SU-DHL-6 (cell line): Measurements from ENCODE around the gene LTO1.

Source experiments
- H2AFZ ChIP-seq: fragments of 200-600 bp; sonication (generic); 2 replicates; pipeline ENCODE4 v1.6.1; 2014; ENCODE audit warnings: low read depth, mild to moderate bottlenecking, moderate library complexity, mixed read lengths, antibody characterized with exemption, low read length; ENCODE audit not compliant: severe bottlenecking
- H3F3A ChIP-seq: fragments of 200-600 bp; shearing (Covaris generic); 2 replicates; pipeline ENCODE4 v1.6.0; 2016; ENCODE audit warnings: antibody characterized with exemption, mild to moderate bottlenecking; ENCODE audit not compliant: insufficient read depth
- H3K27ac ChIP-seq: fragments of 200-600 bp; sonication (generic); 2 replicates; pipeline ENCODE4 v1.5.1; 2016; ENCODE audit warnings: low read depth, mild to moderate bottlenecking, low read length, moderate library complexity, mixed read lengths
- H3K27me3 ChIP-seq: fragments of 200-600 bp; sonication (generic), shearing (Covaris generic); 2 replicates; pipeline ENCODE4 v1.6.0; 2014; ENCODE audit warnings: mild to moderate bottlenecking, low read length
- H3K36me3 ChIP-seq: fragments of 200-600 bp; sonication (generic); 2 replicates; pipeline ENCODE4 v1.6.1; 2014; ENCODE audit warnings: mild to moderate bottlenecking, low read length, mixed read lengths
- H3K4me2 ChIP-seq: fragments of 300-600, 200-600 bp; shearing (Covaris generic), sonication (generic); 2 replicates; pipeline ENCODE4 v1.6.0; 2014; ENCODE audit warnings: low read length, low read depth, mild to moderate bottlenecking; ENCODE audit not compliant: poor library complexity, severe bottlenecking
- H3K4me3 ChIP-seq: fragments of 200-600 bp; sonication (generic); 2 replicates; pipeline ENCODE4 v1.5.1; 2014; ENCODE audit warnings: antibody characterized with exemption, low read length, mild to moderate bottlenecking, mixed read lengths; ENCODE audit not compliant: insufficient read depth, poor library complexity, severe bottlenecking
- H3K79me2 ChIP-seq: fragments of 200-600 bp; sonication (generic); 2 replicates; pipeline ENCODE4 v1.6.1; 2014; ENCODE audit warnings: mild to moderate bottlenecking, low read length, moderate library complexity; ENCODE audit not compliant: insufficient read depth
- H3K9ac ChIP-seq: fragments of 200-600 bp; sonication (generic); 2 replicates; pipeline ENCODE4 v1.7.0; 2014; ENCODE audit warnings: mild to moderate bottlenecking, low read length
- H3K9me2 ChIP-seq: fragments of 200-600 bp; sonication (generic); replicated peaks from 2 replicates; pipeline ENCODE4 v1.6.1; 2014; ENCODE audit warnings: low read length; ENCODE audit not compliant: insufficient read depth
- H3K9me3 ChIP-seq: fragments of 200-600 bp; sonication (generic); 2 replicates; pipeline ENCODE4 v1.6.1; 2014; ENCODE audit warnings: low read length, mixed read lengths; ENCODE audit not compliant: insufficient read depth
- H4K20me1 ChIP-seq: fragments of 200-600 bp; sonication (generic); 2 replicates; pipeline ENCODE4 v1.6.1; 2014; ENCODE audit warnings: low read depth, mild to moderate bottlenecking, antibody characterized with exemption, low read length, moderate library complexity, mixed read lengths
- EZH2phosphoT487 ChIP-seq: fragments of 200-600 bp; sonication (generic), shearing (Covaris generic); conservative IDR thresholded peaks from 2 replicates; pipeline ENCODE4 v1.6.1; 2018; ENCODE audit warnings: mild to moderate bottlenecking, antibody characterized with exemption, low read length, moderate library complexity, mixed read lengths
- TF ChIP-seq, protein P1 (sequence below): fragments of 200-600 bp; sonication (generic); IDR thresholded peaks from one replicate; pipeline ENCODE4 v1.5.1; 2017; ENCODE audit warnings: antibody characterized with exemption, mild to moderate bottlenecking, low read length, moderate library complexity; ENCODE audit not compliant: insufficient read depth, poor library complexity, severe bottlenecking

LTO1 gene

DNA sequence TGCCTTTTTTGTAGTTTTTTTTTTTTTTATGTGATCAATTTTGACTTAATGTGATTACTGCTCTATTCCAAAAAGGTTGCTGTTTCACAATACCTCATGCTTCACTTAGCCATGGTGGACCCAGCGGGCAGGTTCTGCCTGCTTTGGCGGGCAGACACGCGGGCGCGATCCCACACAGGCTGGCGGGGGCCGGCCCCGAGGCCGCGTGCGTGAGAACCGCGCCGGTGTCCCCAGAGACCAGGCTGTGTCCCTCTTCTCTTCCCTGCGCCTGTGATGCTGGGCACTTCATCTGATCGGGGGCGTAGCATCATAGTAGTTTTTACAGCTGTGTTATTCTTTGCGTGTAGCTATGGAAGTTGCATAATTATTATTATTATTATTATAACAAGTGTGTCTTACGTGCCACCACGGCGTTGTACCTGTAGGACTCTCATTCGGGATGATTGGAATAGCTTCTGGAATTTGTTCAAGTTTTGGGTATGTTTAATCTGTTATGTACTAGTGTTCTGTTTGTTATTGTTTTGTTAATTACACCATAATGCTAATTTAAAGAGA lies 21.7 kb downstream of the LTO1 start:
- Histone ChIP-seq H3K79me2 (no peaks in the 10 kb centered on the region), H3K9me3 (no peaks in the 10 kb centered on the region), H3K27ac (no peak overlapping the region), H2AFZ (no peak overlapping the region), H3K4me2 (no peak overlapping the region), H3F3A (no peaks in the 10 kb centered on the region), H3K36me3 (no peaks in the 10 kb centered on the region), H3K9me2 (no peaks in the 10 kb centered on the region), H4K20me1 (no peaks in the 10 kb centered on the region), H3K27me3 (no peaks in the 10 kb centered on the region), H3K4me3 (no peak overlapping the region), H3K9ac (no peak overlapping the region)
- TF ChIP-seq EZH2phosphoT487 = no peak
- TF ChIP-seq, protein P1, sequence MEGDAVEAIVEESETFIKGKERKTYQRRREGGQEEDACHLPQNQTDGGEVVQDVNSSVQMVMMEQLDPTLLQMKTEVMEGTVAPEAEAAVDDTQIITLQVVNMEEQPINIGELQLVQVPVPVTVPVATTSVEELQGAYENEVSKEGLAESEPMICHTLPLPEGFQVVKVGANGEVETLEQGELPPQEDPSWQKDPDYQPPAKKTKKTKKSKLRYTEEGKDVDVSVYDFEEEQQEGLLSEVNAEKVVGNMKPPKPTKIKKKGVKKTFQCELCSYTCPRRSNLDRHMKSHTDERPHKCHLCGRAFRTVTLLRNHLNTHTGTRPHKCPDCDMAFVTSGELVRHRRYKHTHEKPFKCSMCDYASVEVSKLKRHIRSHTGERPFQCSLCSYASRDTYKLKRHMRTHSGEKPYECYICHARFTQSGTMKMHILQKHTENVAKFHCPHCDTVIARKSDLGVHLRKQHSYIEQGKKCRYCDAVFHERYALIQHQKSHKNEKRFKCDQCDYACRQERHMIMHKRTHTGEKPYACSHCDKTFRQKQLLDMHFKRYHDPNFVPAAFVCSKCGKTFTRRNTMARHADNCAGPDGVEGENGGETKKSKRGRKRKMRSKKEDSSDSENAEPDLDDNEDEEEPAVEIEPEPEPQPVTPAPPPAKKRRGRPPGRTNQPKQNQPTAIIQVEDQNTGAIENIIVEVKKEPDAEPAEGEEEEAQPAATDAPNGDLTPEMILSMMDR = no peak

DNA sequence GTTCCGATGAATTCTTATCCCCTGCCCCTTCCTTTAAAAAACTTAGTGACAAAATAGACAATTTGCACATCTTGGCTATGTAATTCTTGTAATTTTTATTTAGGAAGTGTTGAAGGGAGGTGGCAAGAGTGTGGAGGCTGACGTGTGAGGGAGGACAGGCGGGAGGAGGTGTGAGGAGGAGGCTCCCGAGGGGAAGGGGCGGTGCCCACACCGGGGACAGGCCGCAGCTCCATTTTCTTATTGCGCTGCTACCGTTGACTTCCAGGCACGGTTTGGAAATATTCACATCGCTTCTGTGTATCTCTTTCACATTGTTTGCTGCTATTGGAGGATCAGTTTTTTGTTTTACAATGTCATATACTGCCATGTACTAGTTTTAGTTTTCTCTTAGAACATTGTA lies 22.2 kb downstream of the LTO1 start:
- H3K9me3 ChIP-seq = no peaks in the 10 kb centered on the region
- H2AFZ ChIP-seq = no peak overlapping the region
- no peaks in the 10 kb centered on the region for H4K20me1 ChIP-seq
- H3K4me2 ChIP-seq = no peak overlapping the region
- H3K9ac ChIP-seq = no peak overlapping the region
- H3K4me3 ChIP-seq = no peak overlapping the region
- no peaks in the 10 kb centered on the region for H3F3A ChIP-seq
- no peaks in the 10 kb centered on the region for H3K27me3 ChIP-seq
- no peak overlapping the region for H3K27ac ChIP-seq
- H3K36me3 ChIP-seq = no peaks in the 10 kb centered on the region
- H3K79me2 ChIP-seq = no peaks in the 10 kb centered on the region
- TF ChIP-seq, protein P1 = no peak
- no peak for TF ChIP-seq EZH2phosphoT487
- no peaks in the 10 kb centered on the region for H3K9me2 ChIP-seq

DNA sequence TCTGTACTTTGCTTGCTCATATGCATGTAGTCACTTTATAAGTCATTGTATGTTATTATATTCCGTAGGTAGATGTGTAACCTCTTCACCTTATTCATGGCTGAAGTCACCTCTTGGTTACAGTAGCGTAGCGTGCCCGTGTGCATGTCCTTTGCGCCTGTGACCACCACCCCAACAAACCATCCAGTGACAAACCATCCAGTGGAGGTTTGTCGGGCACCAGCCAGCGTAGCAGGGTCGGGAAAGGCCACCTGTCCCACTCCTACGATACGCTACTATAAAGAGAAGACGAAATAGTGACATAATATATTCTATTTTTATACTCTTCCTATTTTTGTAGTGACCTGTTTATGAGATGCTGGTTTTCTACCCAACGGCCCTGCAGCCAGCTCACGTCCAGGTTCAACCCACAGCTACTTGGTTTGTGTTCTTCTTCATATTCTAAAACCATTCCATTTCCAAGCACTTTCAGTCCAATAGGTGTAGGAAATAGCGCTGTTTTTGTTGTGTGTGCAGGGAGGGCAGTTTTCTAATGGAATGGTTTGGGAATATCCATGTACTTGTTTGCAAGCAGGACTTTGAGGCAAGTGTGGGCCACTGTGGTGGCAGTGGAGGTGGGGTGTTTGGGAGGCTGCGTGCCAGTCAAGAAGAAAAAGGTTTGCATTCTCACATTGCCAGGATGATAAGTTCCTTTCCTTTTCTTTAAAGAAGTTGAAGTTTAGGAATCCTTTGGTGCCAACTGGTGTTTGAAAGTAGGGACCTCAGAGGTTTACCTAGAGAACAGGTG lies 23.1 kb downstream of the LTO1 start:
- Histone ChIP-seq H3K9ac (no peak overlapping the region), H3K79me2 (no peaks in the 10 kb centered on the region), H3K9me3 (no peaks in the 10 kb centered on the region), H3K9me2 (no peaks in the 10 kb centered on the region), H2AFZ (no peak overlapping the region), H3F3A (no peaks in the 10 kb centered on the region), H4K20me1 (no peaks in the 10 kb centered on the region), H3K27ac (no peak overlapping the region), H3K4me3 (no peak overlapping the region), H3K27me3 (no peaks in the 10 kb centered on the region), H3K36me3 (no peaks in the 10 kb centered on the region), H3K4me2 (no peak overlapping the region)
- TF ChIP-seq EZH2phosphoT487 = no peak
- TF ChIP-seq, protein P1 = no peak
